Stimulated activated CD4-positive, alpha-beta T cell treated with anti-CD3 and anti-CD28 coated beads, TNF-alpha, amount 100 ng/mL, for 1 hour (primary cell): ENCODE data around the gene AFAP1L1.
A peak's percentile ranks its signal among the peaks of the same experiment; 100 is the strongest.

Experiments
- DNase-seq, 3 donors: peaks; one replicate each; pipeline ENCODE4 v3.0.0-alpha.2; 2020; ENCODE audit warnings: low read depth in 3 of 3, low spot score in 1 of 3

The AFAP1L1 gene

DNA sequence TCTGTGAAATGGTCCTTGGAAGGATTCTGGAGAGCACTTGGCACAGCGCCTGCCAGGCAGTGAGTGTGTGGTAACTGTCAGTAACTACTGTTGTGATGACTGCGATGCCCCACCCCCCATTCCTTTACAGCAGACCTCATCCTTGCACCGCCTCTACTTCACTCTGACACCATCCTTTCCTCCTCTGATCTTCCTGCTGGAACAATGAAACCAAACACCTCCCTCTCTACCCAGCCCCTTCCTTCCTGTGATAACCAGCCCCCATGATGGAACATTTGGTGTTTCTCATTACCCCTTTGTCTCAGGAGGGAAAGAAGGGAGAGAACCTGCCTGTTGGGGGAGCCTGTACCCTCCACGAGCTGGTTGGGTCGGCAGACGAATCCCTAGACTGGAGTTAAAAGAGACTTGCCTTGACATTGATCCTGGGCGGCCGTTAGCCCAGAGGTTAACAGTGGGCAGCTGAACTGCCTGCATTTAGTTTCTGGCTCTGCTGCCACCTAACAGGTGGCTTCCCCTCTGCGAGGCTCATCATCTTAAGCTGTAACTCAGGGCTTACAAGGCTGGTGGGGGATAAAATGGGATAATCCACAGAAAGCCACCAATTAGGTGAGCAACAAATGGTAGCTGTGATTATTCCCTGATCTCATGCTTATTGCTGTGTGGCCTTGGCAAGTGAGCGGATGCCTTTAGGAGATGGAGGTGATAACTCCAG lies 39.4 kb downstream of the AFAP1L1 start:
- DNase-seq: no peak

DNA sequence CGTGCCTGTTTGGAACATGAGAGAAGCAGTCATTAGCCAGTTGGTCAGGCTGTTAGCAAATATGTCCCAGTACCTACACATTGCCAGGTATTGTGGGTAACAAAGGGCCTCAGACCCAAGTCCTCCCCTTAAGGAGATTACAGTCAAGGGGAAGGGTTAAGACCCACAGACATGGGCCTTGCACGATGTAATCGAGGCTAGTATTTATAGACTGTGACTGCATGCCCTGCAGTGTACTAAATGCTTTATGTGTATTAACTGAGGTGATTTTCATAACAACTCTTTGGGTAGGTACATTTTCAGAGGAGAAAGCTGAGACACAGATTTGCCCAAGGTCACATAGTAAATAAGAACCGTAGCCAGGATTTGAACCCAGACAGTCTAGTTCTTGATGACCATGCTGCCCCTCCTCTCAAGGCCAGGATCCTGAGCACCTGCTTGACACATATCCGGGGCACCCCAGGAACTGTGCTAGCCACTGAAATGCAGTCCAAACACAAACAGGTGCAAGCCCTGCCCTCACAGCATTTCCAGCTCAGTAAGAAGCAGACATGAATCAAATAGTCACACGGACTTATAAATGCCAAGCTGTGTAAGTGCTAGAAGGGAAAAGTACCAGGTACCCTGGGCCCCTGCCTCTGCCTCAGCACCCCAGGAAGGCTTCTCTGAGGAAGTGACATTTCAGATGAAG lies 41.6 kb downstream of the AFAP1L1 start:
- DNase-seq: no peak

DNA sequence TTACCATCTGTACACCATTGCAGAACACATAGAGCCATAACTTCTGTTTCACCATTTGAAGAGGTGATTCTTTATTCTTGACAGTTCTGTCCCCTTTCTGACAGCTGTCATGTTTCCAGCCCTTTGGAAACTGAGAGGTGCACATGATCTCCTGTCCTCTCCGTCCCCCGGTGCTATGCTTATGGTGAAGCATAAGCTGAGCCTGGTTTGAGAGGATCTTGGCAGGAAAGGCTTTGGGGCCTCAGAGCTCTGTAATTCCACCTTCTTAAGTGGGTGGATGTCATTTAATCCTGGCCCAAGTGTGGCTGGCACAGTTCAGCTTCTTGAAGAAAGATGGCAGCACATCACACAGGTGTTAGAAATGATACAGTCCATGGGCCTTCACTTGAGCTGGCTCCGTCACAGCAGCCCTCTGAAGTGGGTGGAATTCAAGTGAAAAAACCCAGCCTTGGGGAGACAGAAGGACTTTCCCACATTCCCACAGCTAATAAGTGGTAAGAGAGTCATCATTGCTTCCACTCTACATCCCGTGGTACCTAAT lies 43.0 kb downstream of the AFAP1L1 start:
- DNase-seq: no peak

DNA sequence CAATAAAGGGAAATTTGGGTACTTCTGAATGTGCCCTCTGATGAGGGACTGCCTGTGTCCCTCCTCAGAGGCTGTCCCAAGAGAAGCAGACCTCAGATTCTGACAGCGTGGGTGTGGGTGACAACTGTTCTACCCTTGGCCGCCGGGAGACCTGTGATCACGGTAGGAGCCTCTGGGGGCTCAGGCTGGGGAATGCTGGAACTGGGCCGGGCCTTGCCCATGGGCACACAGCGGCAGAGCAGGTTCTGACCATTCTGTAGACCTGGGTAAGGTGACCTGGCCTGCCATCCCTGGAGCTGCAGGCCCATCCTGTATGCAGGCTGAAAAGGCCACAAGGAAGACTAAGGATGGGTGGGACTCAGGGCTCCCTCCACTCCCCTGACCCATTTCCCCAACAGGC lies 44.1 kb downstream of the AFAP1L1 start:
- no peak for DNase-seq

DNA sequence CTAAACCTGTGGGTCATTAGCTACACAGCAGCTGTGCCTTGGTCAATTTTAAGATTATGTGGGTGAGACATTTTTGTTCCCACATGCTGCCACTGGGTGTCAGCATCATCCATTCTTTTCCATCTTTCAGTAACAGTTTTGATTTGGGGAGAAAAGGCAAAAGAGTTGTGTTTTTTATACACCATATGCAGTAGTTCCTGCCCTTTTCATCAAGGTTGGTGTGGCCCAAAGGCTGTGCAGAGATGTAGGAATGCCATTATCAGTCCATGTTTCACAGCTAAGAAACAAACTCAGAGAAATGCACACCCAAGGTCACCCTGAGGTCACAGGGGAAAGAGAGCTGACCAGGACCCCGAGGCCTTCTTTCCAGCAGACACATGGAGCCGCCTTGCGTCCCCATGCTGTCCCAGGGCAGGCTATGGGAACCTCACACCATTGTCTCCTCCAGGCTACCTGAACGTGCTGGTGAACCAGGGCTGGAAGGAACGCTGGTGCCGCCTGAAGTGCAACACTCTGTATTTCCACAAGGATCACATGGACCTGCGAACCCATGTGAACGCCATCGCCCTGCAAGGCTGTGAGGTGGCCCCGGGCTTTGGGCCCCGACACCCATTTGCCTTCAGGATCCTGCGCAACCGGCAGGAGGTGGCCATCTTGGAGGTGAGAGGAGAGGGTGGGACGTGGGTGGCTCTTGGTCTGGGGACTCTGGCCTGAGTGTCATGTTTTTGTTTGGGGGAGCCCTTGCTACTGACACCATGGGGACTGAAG lies 45.8 kb downstream of the AFAP1L1 start:
- peak in 1 of 3 donors; percentile 9 for DNase-seq

DNA sequence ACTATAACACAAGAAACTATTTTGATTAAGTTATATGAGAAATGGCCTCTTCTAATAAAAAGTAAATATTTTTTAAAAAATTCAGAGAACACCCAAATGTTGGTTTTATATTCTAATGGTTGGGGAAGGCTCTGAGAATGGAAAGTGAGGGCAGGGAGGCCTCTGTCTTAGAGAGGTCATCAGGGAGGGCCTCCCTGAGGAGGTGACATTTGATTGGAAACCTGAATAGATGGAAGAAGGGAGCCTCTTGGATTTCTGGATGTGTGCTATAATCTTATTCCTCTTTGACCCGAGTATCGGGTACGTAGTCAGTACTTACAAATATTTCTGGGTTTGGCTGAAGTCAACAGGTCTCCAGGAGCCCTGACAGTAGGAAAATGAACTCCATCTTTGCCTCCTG lies 47.5 kb downstream of the AFAP1L1 start:
- no peak for DNase-seq

DNA sequence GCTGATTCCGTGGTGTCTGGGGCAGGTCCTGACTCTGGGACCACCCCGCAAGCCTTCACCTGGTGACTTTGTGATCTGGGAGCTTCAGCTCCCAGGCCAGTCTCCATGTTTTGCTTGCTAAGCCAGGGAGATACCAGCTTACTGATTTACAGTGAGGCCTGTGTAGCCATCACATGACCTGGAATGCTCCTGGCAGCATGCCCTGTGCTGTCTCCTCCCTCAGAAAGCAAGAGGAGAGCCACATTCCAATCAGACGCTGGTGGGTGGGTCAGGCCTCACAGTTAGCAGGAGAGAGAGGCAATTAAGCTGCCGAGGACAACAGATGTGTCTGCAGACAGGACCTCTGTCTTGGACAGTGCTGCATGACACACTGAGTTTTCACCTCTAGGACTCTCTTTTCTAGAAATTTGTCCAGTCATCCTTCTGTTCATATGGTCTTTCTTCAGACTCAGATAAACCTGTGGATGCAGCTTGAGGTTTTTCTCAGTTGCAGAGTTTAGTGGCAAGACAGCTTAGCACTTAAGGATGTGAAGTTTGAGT lies 49.2 kb downstream of the AFAP1L1 start:
- DNase-seq: no peak

DNA sequence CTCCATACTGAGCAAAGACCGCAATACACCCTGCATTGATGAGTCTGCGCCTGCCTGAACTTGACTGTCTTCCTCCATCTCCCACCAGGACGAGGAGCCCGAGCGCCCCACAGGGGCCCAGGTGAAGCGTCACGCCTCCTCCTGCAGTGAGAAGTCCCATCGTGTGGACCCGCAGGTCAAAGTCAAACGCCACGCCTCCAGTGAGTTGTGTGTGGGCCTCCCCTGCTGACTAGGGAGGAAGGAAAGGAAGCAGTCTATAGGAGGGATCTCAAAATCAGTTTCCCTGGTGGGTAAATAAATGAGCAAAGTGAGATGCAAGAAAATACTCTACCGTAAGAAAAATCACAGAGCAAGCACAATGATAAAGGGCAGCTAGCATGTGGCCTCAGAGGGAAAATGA lies 50.9 kb downstream of the AFAP1L1 start:
- no peak for DNase-seq

DNA sequence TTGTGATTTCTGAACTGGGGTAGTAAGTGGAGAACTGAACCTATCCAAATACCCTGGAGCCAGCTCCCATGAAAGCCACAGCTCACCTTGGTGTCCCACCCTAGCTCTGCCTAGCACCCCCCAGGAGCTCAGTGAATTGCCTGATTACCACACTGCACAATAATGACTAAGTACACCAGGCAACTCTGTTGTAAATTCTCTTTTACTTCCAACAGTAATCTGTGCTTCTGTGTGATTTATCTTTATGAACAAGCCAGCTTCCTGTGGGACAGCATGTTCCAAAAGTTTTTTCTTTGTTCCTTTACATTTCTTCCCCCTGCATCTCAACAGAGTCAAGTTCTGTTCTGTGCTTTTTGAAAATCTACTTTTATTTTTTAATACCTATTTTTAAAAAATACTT lies 51.6 kb downstream of the AFAP1L1 start:
- DNase-seq: no peak

DNA sequence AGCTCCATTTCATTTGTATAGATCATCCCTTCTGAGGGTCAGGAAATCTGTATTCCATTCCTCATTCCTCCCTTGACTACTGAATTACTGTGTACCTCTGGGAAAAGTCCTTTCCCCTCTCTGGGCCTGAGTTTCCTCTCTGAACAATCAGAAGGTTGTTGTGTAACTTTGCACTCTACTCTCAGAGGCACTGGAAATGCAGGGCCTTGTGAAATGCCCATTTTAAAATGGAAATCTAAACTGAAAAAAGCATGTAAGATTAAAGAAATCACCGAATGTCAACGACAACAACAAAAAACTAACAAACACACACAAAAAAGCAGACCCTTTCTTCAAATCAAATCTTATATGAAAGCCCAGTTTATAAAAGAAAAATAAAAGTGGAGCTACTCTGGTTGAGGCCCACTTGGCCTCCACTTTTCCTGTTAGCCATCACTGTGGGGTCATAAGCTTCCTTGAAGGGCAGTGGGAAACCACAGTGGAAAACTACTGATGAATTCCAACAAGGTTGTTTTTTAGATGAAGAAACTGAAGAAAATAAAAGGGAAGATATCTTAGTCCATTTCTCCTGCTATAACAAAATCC lies 52.1 kb downstream of the AFAP1L1 start:
- no peak for DNase-seq

DNA sequence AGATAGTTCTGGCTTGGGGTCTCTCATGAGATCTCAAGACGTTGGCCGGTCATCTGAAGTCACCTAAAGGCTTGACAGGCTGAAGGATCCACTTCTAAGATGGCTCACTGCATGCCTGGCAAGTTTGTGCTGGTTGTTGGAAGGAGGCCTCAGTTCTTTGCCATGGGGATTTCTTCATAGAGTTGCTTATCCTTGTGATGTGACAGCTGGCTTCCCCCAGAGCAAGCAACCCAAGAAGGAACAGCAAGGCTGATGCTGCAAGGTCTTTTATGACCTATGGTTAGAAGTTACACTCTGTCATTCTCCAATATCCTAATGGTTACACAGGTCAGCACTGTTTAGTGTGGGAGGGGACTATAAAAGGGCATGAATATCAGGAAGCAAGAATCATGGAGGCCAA lies 53.0 kb downstream of the AFAP1L1 start:
- DNase-seq: no peak

DNA sequence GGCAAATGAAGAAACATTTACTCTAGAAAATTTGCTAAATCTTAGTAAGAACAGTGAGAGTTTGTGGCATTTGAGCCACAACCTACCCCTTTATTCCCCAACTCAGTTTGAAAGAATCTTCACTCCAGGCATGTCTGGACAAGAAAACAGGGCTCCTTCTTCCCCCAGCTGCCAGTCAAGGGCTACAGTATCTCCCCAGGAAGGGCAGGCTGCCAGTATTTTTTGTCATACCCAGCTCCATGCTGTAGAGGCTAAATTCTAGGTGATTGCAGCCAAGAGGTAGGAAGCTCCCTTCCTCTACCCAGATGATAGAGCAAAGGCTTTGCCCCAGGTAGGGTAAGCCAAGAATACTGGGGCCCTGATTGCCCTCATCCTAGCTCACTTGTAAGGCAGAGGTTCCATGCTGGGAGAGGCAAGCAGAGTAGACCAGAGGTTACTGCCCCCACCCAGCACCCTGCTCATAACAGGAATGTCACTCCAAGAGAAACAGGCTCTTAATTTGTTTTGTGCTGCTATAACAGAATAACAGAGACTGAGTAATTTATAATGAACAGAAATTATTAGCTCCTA lies 53.6 kb downstream of the AFAP1L1 start:
- DNase-seq: no peak

DNA sequence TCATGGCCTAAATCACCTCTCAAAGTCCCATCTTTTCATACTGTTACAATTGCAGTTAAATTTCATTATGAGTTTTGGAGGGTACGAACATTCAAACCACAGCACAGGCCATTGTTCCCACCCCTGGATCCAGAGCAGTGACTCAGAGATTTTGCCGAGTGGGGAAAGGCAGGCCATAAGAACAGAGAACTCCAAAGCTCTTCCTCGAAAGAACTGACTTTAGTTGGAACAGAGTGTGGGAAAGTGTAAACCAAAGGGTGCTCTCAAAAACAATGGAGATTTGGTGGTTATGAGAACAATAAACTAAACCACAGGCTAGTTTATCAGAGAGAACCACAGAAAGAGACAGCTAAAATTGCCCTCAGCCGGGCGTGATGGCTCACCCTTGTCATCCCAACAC lies 54.2 kb downstream of the AFAP1L1 start:
- no peak for DNase-seq

DNA sequence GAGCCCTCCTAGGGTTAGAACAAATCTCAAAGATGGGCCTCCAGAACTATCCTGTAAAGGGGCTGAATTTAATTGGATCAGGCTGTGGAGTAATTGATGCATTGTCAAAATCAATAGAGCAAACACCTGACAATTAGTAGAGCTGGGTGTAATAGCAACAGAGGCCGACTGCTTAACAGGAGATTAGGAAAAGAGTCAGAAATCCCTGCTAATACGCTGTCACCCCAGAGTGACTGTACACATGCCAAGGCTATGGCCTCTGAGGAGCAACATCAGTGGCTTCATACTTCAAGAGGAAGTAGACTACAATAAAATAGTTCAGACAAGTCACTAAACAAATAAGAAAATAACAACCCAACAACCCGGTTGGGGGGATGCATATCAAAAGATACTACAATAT lies 55.0 kb downstream of the AFAP1L1 start:
- DNase-seq: no peak

DNA sequence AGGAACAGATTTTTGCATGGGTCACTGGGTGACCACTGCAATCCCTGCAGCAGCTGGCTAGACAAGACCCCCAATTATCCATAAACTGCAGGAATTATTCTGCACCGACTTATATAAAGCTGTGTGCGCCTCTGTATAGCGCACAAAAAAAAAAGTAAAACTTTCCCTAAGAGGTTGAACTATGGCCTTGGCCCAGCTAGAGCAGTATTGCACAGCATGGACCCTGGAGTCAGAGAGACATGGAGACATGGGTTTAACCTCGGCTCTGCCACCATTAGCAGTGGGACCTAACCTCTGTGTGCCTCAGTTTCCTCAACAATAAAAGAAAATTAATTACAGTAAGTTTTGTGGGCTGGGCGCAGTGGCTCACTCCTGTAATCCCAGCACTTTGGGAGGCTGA lies 56.5 kb downstream of the AFAP1L1 start:
- no peak for DNase-seq

DNA sequence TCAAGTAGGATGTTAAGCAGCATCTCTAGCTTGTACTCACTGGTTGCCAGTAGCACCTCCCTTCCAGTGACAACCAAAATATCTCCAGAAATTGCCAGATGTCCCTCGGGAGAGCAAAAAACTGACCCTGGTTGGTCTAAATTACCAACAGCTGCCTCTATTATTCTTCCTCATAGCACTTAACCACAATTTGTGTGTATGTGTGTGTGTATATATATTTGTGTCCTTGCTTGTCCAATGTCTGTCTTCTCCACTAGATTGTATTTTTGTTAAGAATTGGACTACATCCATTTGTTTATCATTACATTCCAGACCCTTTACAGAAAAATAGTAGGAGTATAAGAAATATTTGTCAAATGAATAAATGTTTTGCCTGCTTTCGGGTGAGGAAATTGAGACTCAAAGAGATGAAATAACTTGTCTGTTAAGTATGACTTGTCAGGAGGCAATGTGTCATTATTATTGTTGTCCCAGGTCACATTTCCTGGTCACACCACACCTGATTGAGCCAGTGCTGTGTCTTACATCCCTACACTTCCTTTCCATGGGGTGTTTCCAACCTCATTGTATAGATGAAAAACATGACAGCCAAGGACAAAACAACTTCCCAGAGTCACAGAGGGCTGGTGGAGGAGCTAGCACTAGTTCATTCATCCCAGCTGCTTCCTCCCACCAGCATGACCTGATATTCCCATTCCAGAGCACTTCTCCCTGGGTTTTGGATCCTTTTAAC lies 62.2 kb downstream of the AFAP1L1 start:
- no peak for DNase-seq

DNA sequence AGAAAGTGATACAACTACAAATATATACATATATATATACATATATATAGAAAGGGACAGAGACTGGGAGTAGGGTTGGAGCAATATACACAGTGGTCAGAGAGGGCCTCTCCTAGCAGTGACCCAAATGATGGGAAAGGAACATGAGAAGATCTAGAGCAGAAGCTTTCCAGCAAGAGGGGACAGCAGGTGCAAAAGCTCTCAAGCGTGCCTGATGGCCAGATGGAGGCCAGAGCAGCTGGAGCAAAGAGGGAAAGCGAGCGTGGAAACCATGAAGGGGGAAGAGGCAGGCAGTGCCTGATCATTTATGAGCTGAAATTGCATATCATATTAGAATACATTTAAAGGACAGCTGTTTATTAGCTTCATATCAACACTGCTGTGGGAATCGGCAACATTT lies 66.1 kb downstream of the AFAP1L1 start:
- DNase-seq: no peak

DNA sequence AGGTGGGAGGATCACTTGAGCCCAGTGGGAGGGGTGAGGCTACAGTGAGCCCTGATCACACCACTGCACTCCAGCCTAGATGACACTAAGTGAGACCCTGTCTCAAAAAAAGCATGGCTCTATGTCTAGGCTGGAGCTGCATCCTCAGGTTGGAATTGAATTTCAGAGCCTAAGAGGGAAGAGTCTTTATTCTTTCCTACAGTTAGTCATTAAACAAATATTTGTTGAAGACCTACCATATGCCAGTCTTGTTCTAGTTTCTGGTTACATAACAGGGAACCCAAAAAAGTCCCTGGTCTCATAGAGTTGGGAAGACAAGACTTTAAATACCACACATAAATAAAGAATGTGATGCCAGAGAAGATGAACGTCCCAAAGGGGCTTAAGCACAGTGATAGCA lies 66.7 kb downstream of the AFAP1L1 start:
- DNase-seq: no peak

DNA sequence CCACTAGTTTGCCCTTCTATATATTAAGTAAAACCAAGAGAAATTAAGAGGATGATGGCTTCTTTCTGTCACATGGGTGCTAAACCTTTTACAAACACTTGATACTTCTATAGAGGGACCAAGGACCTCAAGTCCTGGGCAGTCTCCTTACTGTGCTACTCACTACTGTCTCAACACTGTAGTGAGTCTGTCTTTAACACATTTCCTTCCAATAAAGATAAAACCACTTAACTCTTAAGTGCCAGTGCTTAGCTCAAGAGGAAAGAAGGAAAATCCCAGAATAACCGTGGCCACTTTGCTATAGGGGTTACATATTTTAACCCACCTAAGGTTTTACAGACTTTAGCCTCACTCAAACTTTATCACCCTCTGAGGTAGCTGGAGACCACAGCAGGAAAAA lies 69.3 kb downstream of the AFAP1L1 start:
- DNase-seq: no peak

DNA sequence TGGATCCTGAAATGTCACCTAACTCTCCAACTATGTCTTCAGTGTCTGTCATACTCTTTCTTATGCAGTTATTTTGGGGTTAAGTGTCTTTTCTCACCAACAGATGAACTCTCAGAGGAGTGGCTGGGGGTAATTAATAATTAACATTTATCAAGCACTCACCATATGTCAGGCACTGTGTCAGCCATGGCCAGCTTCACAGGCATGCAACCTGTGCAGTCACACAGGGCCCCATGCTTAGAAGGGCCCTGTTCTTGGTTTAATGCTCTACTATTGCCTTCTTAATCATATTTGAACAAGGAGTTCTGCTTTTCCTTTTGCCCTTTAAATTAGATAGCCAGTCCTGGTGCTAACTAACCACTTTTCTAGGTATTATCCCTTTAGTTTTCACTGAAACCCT lies 70.2 kb downstream of the AFAP1L1 start:
- no peak for DNase-seq
